ENCODE measurements around the gene GRIFIN.

Gene GRIFIN

DNA sequence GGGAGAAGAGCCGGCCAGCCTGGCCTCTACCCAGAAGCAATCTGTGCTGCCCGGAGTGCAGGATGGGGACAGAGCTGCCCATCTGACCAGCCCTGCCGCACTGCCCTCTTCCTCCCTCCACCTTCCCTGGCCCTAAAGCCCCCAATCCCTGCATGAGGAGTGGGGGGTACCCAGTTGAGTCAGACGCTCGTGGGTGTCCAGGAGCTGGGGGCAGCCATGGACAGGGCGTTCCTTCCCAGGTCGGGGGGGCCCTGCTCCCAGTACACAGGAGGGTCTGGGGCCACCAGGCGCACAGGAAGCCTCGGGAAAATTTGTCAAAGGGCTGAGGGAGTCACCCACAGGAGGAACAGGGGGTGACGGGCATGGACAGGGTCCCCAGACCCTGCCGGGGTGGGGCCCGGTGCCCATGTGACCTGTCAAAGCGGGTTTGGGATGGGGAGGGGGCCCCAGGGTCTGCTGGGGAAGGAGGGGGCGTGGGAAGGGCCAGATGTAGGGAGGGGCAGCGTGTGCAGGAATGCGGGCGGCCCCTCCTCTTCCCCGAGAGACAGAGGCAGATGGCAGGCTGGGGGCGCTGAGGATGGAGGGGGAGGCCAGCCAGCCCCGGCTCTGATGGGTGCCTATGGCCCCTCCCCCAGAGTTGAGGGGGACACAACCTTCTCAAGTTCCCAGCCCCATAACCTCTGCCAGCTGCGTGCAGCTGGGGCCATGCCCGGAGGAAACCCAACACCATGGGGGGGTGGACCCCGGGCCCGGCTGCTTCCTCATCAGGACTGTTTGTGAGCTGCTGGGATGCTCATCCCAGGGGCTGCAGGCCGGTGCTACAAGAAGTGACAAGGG lies 21.5 kb upstream of the GRIFIN start:
- no peak for DNase-seq

DNA sequence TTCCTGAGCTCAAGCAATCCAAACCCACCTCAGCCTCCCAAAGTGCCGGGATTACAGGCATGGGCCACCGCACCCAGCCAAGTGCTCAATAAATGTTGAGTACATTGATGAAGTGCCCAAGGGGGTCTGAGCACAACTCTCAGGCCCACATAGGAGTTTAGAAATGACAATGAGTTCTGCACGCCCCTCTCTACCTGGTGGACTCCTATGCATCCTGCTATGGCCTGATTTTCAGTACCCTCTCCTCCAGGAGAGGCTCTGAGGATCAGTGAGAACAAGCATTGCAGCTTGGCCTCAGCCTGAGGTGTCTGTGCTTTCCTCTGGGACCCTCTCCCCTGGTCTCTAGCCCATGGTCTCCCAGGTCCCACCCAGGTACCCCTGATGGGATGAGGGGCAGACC lies 20.9 kb upstream of the GRIFIN start:
- no peak for DNase-seq

DNA sequence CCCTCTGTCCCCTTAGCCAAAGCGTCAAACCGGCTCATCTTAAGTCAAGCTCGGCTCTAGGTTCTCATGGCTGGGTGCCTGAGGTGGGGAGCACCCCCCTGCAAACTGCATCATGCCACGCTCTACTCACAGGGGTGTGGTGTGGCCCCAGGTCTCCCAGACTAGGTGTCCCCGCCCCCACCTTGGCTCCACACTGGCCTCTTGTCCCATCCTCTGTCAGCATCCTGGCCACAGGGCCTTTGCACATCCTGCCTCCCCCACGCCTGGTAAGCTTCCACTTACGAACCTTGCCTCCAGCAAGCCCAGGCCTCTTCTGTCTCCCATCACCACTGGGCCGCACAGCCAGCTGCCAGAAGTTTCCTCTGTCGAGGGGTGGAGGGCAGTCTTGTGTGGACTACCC lies 20.2 kb upstream of the GRIFIN start:
- no peak for DNase-seq

DNA sequence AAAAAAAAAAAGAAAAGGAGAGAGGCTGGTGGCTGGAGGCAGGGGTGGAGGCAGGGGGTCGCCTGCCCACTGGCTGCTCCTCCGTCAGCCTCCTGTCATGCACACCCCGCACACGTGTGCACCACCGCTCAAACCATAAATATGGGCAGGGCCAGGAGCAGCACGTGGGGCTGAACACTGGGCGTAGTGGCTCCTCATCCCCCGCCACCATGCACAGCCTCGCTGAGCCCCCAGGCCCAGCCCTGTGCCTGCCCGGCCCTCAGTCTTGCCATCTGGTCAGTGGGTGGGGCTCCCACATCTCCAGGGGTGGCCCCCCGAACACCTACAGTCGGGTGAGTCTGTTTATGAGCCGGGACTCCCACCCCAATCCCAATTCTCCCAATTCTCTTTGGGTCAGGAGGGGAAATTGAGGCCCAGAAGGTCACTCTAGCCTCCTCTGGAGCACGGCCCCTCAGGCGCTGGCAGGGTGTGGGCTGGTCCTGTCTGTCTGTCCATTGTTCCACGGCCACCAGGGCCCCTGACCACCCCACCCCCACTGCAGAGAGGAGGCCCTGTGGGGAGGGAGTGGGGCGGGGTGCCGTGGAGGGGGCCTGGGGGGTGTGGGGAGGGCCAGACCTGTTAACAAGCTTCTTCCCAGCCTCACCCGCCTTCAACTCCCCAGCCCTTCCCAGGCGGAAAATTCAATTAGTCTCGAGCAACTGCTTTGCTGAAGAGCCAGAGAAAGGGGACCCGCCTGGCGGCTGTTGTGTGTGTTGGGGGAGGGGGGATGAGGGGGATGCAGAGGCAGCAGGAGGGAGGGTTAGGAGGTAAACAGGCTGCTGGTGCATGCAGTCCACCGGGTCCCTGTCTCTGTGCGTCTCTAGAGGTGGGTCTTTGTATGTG lies 19.5 kb upstream of the GRIFIN start:
- no peak for DNase-seq

DNA sequence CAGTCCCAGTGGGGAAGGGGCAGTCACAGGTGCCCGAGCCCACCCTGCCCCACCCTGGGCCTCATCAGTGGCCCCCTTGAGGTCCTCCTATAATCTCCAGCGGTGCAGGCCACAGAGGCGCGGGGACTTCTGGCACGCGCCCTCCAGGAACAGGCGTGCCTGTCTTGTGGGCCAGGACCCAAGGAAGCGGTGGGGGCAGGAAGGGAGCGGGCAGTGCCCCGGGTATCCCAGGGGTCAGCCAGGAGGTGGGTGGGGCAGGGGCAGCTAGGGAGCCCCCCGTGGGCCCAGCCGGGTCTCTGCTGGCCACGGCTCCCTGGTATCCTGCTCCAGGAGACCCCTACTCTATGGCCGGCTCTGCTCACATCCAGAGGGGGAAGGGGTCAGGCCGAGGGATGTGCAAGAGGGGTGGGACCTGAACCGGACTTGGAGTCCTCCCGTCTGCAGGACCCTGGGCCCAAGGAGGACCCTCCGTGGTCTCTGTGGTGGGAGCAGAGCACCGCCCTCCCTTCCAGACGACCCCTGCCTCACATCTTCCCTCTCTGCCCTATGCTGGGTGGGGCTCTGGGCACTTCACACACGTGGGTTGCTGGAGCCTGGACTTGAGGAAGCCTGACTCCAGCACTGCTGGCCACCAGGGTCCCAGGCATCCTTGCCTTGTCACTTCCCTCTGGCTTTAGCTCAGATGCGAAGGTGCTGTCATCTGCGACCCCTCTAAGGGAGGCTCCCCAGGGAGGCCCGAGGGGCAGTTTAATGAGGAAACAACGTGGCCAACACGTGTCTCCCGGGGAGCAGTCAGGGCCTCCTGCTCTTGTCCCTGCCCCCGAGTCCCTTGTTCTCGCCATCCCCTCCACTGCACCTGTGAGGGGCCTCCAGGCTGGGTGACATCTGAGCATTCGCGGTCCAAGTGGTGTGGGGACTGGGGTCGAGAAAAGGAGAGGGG lies 18.3 kb upstream of the GRIFIN start:
- DNase-seq, result no peak

DNA sequence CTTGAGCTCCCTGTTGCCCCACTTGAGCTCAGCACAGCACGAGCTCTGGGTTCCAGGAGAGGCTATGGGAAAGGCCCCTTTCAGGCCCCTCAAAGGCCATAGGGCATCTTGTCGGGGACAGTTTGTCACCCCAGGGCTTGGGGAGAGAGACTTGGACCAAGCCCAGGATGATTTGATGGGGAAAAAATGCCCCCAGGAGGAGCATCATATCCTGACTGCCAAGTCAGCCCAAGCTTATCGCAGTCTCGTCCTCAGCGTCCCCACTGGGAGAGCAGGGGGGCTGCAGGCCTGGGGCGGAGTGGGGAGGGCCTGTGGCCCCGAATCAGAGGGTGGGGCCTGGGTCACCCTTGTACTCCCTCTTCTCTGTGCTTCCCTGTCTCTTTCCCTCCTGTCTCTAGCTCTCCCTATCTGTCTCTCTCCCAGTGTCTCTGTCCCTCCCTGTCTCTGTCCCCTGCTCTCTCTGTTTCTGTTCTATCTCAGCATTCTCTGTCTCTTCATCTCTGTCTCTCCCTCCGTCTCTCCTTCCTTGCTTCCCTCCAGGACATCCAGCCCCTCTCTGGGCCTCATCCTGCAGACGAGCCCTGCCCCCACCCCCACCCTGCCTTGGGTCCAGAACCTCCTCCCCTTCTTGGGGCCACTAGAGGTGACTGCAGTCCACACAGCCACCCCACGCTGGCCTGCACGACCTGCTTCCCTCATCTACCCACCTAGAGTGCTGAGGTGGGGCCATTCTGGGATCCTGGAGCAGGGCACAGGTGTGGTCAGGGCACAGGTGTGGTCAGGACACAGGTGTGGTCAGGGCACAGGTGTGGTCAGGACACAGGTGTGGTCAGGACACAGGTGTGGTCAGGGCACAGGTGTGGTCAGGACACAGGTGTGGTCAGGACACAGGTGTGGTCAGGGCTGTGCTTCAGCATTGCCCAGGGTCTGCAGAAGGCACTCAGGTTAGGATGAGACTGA lies 17.3 kb upstream of the GRIFIN start:
- no peak for DNase-seq

DNA sequence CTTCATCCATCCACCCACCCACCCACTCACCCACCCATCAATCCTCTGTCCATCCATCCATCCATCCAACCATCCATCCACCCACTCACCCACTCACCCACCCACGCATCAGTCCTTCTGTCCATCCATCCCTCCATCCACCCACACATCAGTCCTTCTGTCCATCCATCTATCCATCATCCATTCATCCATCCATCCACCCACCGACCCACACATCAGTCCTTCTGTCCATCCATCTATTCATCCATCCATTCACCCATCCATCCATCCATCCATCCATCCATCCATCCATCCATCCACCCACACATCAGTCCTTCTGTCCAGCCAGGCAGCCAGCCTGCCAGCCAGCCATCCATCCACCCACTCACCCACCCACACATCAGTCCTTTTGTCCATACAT lies 15.8 kb upstream of the GRIFIN start:
- DNase-seq, result no peak

DNA sequence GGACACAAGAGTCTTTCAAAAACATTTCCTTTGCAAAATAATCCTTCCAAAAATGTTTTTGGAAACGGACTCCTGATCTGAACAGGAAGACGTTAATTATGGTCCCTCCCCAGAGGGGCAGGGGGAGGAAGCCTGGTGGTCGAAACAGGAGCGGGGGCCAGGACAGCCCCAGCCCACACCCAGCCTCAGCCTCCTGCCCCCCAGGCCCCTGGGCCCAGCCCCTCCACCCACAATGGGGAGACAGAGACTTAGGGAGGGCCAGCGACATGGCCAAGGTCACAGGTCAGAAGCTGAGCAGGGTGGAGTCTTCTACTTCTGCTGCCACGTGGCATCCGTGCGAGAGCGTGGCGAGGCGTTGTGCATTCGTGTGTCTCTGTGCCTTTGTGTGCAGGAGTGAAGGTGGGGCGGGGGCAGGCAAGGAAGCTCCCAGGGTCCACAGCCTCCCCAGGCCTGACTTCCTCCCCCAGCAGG lies 14.0 kb upstream of the GRIFIN start:
- no peak for DNase-seq

DNA sequence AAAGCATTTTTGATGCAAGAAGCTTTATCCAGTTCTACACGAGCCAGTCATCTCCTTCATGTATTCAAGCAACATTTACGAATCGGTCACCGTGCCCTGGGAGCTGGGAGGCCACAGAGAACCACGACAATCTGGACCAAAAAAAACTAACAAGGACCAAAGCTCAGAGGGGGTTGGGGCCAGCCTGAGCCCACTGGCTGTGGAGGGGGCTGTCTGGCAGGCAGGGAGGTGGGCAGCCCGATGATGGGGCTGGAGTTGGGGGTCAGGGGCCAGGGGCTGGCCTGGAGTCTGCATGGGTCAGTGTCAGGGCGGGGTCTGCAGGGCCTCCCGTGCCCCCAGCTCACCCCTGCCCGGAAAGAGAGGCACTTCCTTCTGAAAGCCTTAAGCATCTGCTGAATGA lies 12.5 kb upstream of the GRIFIN start:
- no peak for DNase-seq

DNA sequence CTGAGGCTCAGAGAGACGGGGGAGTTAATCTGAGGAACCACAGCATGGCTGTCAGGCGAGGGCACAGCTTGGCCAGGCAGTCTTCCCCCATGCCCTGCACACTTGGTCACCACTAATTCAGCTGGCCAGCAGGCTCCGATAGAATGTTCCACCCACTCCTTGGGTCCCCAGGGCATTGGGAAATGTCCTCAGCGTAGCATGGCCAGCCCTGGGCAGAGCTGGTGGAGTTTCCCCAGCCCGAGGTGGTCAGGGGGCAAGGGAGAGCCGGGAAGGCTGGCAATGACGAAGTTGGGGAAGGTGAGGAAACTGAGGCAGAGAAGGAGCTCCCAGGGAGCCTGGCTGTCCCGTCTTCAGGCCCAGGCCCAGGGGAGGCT lies 12.1 kb upstream of the GRIFIN start:
- no peak for DNase-seq

DNA sequence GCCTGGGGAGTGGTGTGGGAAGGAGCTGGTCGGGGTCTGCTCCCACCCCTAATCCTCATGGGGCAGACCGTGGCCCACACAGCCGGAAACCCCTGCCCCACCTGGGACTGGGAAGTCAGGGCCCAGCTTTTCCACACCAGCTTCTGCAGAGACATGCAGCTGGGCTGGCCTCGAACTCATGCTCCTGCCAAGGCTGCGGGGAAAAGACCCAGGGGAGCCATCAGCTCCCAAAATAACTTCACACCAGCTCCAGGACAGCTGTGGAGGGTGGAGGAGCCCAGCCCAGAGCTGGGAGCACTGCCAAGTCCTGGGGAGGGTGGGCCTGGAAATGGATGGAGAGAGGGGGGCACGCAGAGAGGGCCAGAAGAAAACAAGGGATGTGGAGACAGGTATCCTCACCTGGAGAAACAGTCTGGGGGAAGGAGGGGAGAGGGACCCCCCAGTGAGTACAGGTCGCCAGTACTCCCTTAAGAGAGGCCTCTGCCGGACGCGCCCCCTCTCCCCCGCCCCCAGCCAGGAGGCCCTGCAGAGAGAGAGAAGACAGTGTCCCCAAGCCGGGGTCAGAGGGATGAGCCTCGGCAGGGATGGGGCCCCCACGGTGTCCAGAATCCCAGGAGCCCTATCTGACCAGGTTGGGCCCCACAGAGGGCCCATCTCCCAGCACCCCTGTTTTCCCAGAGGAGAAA lies 11.5 kb upstream of the GRIFIN start:
- no peak for DNase-seq

DNA sequence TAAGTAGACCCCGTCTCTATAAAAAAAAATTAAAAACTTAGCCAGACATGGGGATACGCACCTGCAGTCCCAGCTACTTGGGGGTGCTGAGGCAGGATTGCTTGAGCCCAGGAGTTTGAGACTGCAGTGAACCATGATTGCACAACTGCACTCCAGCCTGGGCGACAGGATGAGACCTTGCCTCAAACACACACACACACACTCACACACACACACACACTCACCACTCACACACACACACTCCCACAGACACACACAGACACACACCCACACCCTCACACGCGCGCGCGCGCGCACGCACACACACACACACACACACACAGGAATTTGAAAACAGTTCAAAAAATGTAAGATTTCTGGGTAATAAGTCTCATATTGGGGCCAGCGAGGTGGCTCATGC lies 8.7 kb upstream of the GRIFIN start:
- no peak for DNase-seq

DNA sequence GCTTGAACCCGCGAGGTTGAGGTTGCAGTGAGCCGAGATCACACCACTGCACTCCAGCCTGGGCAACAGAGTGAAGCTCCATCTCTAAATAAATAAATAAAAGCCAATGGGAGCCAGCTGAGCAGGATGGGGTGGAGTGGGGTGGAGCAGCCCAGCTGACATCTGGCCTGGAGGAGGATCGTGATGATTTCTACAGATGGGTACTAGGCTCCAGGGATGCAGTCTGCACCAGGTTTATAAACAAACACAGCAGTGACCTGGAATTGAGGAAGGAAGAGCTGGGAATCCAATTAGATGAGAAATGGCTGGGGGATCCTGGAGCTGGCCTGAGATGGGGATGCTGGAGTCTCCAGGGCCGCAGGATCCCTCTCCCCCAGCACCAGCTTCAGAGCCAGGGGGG lies 7.3 kb upstream of the GRIFIN start:
- DNase-seq, result no peak

DNA sequence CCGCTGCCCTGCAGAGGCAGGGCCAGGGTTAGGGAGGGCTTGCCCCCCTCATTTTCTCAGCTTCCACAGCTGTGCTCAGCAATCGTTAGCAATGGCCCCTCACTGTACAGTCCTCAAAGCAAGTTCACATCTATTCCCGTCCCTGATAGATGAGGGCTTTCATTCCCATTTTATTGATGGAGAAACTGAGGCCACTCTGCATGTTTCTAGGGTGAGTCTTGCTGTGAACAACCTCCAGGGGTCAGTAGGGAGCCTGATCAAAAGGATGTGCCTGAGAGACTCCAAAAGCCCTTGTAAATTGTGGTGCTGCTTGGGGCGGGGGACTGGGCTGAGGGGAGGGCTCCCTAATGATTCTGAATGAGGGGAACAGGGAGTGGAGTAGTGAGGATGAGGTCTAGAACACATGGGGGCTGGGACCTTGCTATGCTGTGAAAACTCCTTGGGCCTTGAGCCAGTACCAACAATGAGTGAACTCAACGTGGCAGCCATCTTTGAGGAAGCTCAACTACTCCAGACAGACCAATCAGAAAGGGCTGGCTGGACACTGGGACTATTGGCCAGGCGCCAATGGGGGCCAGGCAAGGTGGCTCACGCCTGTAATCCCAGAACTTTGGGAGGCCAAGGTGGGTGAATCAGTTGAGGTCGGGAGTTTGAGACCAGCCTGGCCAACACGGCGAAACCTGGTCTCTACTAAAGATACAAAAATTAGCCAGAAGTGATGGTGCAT lies 6.7 kb upstream of the GRIFIN start:
- DNase-seq, result no peak

DNA sequence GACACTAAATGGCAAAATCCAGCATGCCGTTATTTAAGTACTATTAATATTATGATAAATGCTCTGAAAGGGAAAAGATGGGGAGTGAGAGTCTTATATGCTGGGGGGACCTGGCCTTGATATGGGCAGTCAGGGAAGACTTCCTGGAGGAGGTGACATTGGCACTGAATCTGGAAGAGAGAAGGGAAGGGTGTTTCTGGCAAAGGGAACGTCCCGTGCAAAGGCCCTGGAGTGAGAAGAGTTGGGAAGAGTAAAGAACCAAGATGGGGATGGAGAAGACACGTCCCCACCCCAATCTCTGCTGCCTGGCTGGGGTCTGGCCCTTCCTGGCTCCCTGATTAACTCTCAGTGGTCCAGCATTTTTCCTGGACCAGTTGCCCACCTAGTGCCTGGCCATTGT lies 5.0 kb upstream of the GRIFIN start:
- no peak for DNase-seq

DNA sequence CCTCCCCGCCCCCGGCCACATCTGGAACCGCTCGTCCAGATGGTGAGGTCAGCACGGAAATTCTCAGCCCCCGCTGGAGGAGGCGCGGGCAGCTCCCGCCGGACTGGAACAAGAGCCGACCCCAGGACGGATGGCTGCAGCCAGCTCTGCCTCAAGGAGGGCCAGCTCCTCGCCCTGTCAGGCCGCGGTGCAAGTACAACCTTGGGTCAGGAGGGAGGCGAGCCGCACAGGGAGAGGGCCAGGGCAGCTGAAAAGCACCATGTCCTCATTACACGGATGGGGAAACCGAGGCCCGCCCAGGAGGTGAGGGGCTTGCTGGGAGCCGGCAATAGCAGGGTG lies 3.8 kb upstream of the GRIFIN start:
- DNase-seq, result no peak

DNA sequence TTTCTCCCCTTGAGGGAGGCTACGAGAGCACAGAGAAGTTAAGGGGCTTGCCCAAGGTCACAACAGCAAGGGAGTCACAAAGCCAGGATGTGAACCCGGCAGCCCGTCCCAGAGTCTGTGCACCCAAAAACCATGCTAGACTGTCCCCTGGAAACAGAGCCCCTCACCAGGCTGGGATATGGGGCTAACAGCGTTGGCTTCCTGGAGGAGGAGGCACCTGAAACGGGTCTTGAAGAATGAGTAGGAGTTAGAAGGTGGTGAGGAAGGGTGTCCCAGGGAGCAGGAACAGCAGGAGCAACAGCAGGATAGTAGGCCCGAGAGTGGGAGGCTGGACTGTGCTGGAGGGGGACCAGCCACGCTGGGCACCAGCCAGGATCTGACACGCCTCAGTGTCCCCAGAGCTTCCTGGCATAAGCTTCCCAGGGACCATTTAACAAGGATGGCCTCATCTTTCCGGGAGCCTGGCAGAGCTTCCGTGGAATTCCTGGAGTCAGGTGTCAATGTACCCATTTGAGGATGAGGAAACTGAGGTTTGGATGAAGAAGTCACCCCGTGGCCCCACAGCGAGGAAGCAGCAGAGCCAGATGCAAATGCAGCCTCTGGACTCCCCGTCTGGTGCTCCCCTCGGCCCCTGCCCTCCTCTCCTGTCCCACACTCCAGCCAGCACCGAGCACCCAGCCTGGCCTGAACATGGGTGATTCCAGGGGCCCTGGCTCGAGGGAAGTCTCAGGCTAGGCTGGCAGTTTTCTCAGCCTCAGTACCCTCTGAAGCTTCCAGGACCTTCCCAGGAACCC lies 3.3 kb upstream of the GRIFIN start:
- DNase-seq, result no peak

DNA sequence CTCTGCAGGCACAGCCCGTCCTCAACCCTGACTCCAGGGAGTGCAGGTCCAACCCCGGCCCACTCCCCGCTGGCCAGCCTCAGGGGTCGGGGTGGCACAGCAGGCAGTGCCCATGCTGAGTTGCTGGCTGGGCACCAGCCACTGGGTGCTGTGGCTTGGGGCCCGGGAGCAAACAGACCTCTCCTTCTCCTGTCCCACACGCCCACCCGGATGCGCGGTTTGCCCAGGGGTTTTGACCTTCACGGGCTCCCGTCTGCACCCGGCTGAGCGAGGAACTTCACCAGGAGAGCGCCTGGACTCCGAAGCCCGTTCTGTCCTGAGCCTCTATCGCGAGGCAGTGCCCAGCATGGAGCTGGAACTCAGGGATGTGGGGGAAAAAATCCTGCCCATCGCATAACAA lies 2.6 kb upstream of the GRIFIN start:
- no peak for DNase-seq

DNA sequence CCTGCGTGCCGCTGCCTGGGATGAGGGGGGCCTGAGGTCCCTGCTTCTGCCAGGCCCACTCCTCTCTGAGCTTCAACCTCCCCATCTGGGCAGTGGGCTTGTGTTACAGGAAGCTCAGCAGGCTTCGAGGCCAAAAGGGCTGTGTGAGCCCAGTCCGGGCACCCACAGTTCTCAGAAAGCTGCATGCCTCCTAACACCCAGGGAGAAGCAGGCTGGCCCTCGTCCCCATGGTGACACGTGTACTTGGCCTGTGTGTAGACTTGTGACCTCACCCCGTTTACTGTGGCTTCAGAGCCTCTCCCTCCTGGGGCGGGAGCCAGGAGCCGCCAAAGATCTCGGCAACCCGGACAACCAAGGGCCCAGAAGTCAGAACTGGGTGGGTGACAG lies 2.2 kb upstream of the GRIFIN start:
- DNase-seq, result no peak

Data from SIG-M5 (cell line).